SU-DHL-6 (cell line): Measurements from ENCODE around the gene PIGK.

Source experiments
- CTCF ChIP-seq: fragments of 200-600 bp; sonication (generic); IDR thresholded peaks from one replicate; pipeline ENCODE4 v1.5.1; 2017; ENCODE audit warnings: antibody characterized with exemption, mild to moderate bottlenecking, low read length, moderate library complexity; ENCODE audit not compliant: insufficient read depth, poor library complexity, severe bottlenecking
- EZH2phosphoT487 ChIP-seq: fragments of 200-600 bp; sonication (generic), shearing (Covaris generic); conservative IDR thresholded peaks from 2 replicates; pipeline ENCODE4 v1.6.1; 2018; ENCODE audit warnings: mild to moderate bottlenecking, antibody characterized with exemption, low read length, moderate library complexity, mixed read lengths

- TF ChIP-seq CTCF (no peak), EZH2phosphoT487 (no peak)
Measured at GRCh38 chr1:77219166-77219887, at the start of gene PIGK.
